ENCODE results near the gene ULK4.
"Not testable (repeated sequence)": the region's sequence is repeated elsewhere in the genome, so short reads cannot be mapped to it uniquely, and the experiment has no call there.

Gene ULK4

GRCh38 chr3:41863024-41863423 lies 98.9 kb downstream of the ULK4 start:
- TF ChIP-seq CTCF (IDR thresholded peaks at IDR 0.05; ENCODE audit: extremely low read depth, missing control alignments) = no peak
- DNase-seq (ENCODE audit: low spot score) = no peak

DNA sequence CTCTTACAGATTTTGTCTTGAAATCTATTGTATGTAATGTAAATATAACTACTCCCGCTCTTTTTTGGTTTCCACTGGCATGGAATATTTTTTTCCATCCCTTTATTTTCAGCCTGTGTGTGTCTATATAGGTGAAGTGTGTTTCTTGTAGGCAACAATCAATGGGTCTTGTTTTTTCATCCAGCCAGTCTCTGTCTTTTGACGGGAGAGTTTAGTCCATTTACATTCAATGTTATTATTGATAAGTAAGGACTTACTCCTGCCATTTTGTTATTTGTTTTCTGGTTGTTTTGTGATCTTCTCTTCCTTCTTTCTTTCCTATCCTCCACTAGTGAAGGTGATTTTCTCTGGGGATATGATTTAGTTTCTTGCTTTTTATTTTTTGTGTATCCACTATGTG lies 101.4 kb downstream of the ULK4 start:
- DNase-seq (ENCODE audit: low spot score) = not testable (repeated sequence)

GRCh38 chr3:41854956-41855355 lies 106.9 kb downstream of the ULK4 start:
- DNase-seq (ENCODE audit: low spot score) = no peak
- TF ChIP-seq CTCF (IDR thresholded peaks at IDR 0.05; ENCODE audit: extremely low read depth, missing control alignments) = no peak

GRCh38 chr3:41853540-41854196 lies 108.2 kb downstream of the ULK4 start:
- DNase-seq (ENCODE audit: low spot score) = no peak
- no peak for TF ChIP-seq CTCF (IDR thresholded peaks at IDR 0.05; ENCODE audit: extremely low read depth, missing control alignments)

DNA sequence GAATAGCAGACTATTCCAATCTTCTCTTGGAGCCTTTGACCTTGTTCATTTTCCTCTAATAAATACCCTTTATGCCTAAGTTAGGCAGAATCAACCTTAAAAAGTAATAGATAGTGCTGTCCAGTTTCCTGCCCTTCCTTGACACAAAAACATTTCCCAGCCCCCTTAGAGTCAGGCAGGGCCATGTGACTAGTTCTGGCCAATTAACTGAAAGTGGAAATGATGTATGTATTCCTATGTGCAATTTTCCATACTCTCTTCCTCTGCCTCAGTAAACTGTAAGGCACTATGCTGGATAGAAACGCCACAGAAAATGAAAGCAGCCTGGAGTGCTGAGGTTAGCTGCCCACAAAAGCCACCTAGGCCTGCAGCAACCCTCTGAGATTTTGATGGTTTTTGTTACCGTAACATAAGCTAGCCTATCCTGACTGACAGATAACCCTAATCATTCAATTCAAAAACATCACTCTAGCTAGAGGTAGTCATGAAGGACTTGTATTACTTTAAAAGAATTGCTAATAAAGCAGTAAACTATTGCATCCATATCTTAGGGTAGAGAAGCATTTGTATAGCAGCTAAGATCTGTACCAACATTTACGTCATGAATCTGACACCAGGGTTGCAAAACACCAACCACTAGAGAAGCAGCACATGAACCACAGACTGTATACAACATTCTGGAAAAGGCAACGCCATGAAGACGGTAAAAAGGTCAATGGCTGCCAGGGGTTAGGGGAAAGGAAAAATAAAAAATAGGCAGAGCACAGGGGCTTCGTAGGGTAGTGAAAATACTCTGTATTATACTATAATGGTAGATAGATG lies 112.9 kb downstream of the ULK4 start:
- peak; percentile 13 for DNase-seq (ENCODE audit: low spot score)
- no peak for TF ChIP-seq CTCF (IDR thresholded peaks at IDR 0.05; ENCODE audit: extremely low read depth, missing control alignments)

- no peak for DNase-seq (ENCODE audit: low spot score)
- no peak for TF ChIP-seq CTCF (IDR thresholded peaks at IDR 0.05; ENCODE audit: extremely low read depth, missing control alignments)
These were observed 114.2 kb downstream of the ULK4 start for GRCh38 chr3:41847679-41848078.

GRCh38 chr3:41846850-41847249 lies 115.1 kb downstream of the ULK4 start:
- no peak for DNase-seq (ENCODE audit: low spot score)

More at GRCh38 chr3:41846850-41847249, 115.1 kb downstream of the ULK4 start:
- TF ChIP-seq CTCF (IDR thresholded peaks at IDR 0.05; ENCODE audit: extremely low read depth, missing control alignments) = no peak

Measured in GM20000 (cell line).